GM18907 (cell line): ENCODE measurements around the gene SNCAIP.

ENCODE experiments used
- ATAC-seq: cut with Tn5 transposase; IDR thresholded peaks from one replicate; pipeline ENCODE4 v1.9.1; 2021; ENCODE audit warnings: mild to moderate bottlenecking, moderate library complexity; ENCODE audit not compliant: unreplicated experiment

SNCAIP gene

GRCh38 chr5:122394284-122394930 is 82.4 kb downstream of the SNCAIP start:
- no peak for ATAC-seq

GRCh38 chr5:122398016-122398415 is 86.0 kb downstream of the SNCAIP start:
- no peak for ATAC-seq

GRCh38 chr5:122400341-122400740 is 88.3 kb downstream of the SNCAIP start:
- ATAC-seq = no peak

- ATAC-seq = no peak
These were observed 88.9 kb downstream of the SNCAIP start for GRCh38 chr5:122400938-122401337.

- ATAC-seq = no peak
These were observed 90.1 kb downstream of the SNCAIP start for GRCh38 chr5:122401976-122402725.

GRCh38 chr5:122402955-122403685 is 91.1 kb downstream of the SNCAIP start:
- no peak for ATAC-seq

GRCh38 chr5:122404018-122404417 is 92.0 kb downstream of the SNCAIP start:
- no peak for ATAC-seq

- ATAC-seq = no peak
These were observed 92.8 kb downstream of the SNCAIP start for GRCh38 chr5:122404653-122405362.

- no peak for ATAC-seq
These were observed 93.7 kb downstream of the SNCAIP start for GRCh38 chr5:122405751-122406150.

GRCh38 chr5:122406181-122406580 is 94.1 kb downstream of the SNCAIP start:
- ATAC-seq = no peak

GRCh38 chr5:122408592-122409224 is 96.7 kb downstream of the SNCAIP start:
- no peak for ATAC-seq

GRCh38 chr5:122412966-122413365 is 100.9 kb downstream of the SNCAIP start:
- peak; percentile 41 for ATAC-seq

GRCh38 chr5:122413722-122414121 is 101.7 kb downstream of the SNCAIP start:
- ATAC-seq = no peak

GRCh38 chr5:122415030-122415800 is 103.2 kb downstream of the SNCAIP start:
- ATAC-seq = peak; percentile 91

GRCh38 chr5:122415801-122416120 is 103.7 kb downstream of the SNCAIP start:
- ATAC-seq = no peak

- no peak for ATAC-seq
These were observed 107.3 kb downstream of the SNCAIP start for GRCh38 chr5:122419142-122419894.

GRCh38 chr5:122420091-122420490 is 108.1 kb downstream of the SNCAIP start:
- no peak for ATAC-seq

GRCh38 chr5:122420537-122421236 is 108.7 kb downstream of the SNCAIP start:
- no peak for ATAC-seq
